ENCODE results near the gene HABP4. TPM values are rescaled to one million over a fixed set of nuclear protein-coding genes. Genes with fewer than 3 reads are reported as not detected.

HABP4 gene, protein sequence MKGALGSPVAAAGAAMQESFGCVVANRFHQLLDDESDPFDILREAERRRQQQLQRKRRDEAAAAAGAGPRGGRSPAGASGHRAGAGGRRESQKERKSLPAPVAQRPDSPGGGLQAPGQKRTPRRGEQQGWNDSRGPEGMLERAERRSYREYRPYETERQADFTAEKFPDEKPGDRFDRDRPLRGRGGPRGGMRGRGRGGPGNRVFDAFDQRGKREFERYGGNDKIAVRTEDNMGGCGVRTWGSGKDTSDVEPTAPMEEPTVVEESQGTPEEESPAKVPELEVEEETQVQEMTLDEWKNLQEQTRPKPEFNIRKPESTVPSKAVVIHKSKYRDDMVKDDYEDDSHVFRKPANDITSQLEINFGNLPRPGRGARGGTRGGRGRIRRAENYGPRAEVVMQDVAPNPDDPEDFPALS
- total RNA-seq, result 13.9 TPM

DNA sequence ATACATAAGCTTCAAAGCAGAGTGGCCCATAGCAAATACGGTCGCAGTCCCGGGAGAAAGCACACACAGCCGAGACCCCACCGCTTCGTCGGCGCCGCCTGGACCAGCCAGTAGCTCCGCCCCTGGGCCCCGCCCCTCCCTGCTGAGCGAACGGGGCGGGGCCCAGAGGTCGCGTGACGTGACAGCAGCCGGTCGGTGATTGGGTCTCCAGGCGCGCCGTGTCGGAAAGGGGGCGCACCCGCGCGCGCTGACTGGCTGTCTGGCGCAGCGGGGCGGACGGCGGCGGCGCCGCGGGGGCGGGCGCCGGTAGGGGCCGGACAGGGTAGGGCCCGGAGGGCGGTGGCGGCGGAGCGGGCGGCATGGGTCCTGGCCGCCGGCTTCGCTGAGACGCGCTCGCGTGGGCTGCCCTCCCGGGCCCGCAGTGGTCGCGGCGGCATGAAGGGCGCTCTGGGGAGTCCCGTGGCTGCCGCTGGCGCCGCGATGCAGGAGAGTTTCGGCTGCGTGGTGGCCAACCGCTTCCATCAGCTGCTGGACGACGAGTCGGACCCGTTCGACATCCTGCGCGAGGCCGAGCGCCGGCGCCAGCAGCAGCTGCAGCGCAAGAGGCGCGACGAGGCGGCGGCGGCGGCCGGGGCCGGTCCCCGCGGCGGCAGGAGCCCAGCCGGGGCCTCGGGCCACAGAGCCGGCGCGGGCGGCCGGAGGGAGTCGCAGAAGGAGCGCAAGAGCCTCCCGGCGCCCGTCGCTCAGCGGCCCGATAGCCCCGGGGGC lies at the start of gene HABP4:
TSS of gene HABP4 (plus strand) at position 325 of the 768 bp plus-strand sequence. CDS start at position 436, 111 bp downstream.
- FAIRE-seq (no peak), DNase-seq (ENCODE audit: low spot score in 2 of 2) (peak; percentile 97 to 99)

DNA sequence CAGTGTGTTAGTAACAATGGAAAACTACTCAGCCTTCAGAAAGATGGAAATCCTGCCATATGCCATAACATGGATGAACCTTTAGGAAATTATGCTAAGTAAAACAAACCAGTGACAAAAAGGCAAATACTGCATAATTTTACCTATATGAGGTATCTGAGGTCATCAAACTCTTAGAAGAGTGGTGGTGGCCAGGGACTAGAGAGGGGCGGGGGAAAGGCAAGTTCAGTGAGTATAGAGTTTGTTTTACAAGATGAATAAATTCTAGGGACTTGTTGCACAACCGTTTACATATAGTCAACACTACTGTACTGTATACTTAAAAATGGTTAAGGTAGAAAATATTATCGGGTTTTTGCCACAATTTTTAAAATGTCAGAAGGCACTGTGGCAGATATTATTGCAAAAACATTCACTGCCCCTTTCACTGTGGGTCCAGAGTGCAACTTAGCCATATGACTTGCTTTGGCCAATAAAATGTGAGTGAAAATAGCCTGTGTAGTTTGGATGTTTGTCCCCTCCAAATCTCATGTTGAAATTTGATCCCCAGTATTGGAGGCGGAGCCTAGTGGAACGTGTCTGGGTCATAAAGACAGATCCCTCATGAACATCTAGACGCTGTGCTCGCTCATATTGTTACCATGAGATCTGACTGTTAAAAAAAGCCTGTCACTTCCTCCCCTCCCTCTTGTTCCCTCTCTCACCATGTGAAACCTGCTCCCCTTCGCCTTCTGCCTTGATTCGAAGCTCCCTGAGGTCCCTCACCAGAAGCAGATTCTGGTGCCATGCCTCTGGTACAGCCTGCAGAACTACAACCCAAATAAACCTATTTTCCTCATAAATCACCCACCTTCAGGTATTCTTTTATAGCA lies 41.3 kb upstream of the HABP4 start:
- no peak for FAIRE-seq

DNA sequence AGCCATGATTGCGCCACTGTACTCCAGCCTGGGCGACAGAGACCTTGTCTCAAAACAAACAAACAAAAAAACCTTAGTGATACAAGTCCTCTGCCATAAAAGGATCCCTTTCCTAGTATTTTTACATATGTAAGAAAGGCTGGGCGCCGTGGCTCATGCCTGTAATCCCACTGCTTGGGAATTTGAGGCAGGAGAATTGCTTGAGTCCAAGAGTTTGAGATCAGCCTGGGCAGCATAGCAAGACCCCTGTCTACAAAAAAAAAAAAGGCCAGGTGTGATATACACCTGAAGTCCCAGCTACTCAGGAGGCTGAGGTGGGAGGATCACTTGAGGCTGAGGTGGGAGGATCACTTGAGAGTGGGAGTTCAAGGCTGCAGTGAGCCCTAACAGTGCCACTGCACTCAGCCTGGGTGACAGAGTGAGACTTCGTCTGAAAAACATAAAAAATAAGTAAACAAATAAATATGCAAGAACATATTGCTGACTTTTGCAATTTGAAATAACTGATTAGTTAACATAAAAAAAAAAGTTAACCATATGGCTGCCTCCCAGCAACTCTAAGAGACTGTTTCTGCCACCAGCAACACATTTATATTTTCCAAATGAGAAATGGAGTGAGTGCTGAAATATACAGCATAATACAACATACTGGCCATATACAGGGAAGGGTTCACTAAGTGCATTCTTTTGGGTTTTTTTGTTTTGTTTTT lies 38.7 kb upstream of the HABP4 start:
- FAIRE-seq, result no peak
- DNase-seq (ENCODE audit: low spot score in 2 of 2), result no peak

More for the DNA sequence above, 41.3 kb upstream of the HABP4 start:
- DNase-seq (ENCODE audit: low spot score in 2 of 2), result no peak

DNA sequence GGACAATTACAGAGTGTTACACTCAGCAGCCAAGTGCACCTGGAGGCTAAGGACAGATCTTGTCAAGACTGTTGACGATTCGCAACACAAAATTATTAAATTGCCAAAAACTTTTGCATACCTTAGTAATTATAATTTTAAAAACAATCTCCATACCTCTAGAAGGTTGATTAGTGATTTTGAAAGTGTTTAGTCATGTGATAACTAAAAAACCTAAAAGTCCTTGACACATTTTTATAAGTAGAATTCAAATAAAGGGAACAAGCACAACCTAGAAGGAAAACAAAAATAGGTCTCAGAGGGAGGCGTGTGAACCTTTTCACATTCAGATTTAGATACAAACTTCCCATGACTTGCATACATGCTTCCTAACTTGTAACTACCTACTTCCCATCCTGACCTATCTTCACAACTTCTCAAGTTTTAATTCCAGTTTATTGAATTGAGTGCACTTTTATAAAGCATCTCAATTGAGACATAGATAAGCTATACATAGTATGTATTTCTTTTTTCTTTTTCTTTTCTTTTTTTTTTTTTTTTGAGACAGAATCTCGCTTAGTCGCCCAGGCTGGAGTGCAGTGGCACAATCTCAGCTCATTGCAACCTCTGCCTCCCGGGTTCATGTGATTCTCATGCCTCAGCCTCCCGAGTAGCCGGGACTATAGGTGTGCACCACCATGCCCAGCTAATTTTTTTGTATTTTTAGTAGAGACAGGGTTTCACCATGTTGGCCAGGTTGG lies 37.6 kb upstream of the HABP4 start:
- FAIRE-seq (no peak), DNase-seq (ENCODE audit: low spot score in 2 of 2) (no peak)

DNA sequence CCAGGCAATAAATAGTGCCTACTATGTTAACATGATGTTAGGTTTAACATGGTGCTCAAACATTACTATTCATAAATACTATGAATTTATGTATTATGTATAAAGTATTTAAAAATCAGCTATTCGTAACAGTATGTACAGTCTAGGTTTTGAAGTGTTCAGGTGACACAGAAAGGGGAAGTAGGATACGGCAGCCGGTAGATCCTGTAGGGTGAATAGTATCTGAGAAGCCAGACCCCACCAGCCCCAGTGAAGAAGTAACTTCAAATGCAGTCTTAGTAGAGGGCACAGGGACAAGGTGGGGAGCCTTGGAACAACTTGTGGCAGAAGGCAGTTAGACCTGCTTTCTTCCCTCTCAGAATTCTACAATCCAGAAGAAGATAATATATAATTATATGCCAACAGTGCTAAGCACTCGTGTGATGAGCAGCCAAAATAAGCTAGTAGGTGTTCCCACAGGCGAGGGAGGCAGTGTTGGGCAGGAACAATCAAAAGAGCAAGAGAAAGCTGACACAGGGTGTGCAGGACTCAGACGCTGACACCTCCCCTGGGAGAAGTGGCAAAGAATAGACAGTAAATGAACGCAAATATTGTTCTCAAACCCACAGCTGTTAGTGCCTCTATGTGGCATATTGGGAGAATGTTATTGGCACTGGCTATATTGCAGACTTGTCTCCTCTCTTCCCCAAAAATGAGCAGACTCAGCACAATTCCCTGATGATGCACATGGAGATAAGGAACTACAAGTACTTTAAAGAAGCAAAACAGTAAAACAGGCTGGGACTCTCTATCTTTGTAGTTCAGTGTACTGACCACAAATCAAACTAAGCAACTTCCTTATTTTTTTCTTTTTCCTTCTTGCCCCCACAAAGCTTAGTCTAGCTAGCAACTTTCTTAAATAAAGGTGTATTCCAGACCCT lies 36.4 kb upstream of the HABP4 start:
- DNase-seq (ENCODE audit: low spot score in 2 of 2), result no peak
- FAIRE-seq, result no peak

DNA sequence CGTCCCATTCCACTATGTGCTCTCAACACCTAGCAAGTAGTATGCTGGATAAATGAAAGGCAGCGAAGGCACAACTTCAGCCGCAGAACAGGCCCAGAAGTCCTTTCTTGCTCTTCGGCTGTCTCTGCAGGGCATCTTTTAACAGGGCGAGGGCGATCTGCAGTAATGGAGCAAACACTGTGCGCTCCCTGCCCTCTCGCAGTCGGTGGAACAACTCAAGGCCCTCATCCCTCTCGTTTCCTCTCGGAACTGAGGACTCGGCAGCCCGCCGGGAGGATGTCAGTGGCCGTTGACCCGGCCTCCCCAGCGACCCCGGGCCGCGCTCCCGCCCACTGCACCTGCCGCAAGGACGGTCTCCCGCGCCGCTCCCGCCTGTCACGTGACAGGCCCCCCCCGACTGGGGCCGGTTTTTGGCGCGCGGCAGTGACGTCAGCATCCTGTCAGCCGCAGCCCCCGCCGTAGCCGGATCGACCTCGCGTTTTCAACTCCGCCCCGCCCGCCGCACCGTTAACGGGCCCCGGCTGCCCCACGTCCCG lies 32.9 kb upstream of the HABP4 start:
- no peak for FAIRE-seq
- peak; percentile 86 to 89 for DNase-seq (ENCODE audit: low spot score in 2 of 2)

DNA sequence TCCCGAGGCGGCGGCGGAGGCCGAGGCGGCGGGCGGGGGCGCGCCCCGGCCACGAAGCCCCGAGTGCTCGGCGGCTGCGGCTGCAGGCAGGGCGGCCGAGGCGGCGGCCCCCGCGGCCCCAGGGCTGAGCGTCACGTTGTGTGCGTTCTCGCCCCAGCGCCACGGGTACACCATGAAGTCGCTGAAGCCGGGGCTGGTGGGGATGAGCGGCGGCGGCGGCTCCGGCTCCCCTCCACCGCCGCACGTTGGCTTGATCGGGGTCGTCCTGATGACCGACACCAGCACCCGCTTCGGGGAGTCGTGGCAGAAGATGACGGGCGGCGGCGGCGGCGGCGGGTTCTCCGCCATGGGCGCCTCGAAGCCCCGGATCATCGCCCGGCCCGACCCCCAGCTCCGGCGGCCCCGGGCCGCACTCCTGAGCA lies 32.3 kb upstream of the HABP4 start:
- DNase-seq (ENCODE audit: low spot score in 2 of 2) (no peak), FAIRE-seq (no peak)

DNA sequence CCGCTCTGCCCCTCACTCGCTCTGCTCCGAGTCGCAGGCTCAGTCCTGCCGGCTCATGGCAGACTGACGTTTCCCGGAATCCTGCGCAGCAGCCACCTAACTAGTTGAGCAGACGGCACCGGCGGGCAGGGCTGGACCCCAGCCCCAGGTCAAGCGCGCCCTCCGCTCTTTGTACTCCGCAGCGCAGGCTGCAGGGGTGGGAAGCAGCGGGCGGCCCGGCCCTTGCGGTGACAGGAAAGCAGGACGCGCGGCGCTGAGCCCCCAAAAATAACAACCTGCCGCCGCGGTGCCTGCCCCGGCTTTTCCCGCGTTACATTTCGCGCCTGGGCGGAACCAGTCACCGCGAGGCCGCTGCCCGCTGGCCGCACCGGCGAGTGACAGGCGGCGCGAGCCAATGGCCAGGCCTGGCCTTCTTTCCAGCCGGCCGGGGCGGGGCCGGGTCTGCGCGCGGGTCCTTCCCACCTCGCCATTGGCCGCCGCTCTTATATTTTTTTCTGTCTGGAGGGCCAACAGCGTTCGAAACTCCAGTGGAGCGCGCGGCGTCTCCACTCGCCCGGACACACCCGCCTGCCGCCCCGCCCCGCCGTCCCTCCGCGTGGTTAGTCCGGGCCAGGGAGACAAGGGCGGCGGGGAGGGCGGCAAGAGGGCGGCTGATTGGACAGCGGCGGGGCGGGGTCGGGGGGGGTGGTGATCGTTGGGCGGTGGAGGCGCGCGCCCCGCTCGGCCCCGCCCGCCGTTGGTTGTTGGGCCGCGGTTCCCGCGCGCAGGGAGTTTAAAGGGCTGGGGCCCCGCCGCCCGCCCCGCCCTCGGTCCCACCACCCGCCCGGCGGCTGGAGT lies 31.7 kb upstream of the HABP4 start, which contains the start of gene ZNF367:
TSS of gene ZNF367 (minus strand) at position 288 of the 837 bp plus-strand sequence. CDS start 338 bp downstream, outside the sequence.
- FAIRE-seq (no peak), DNase-seq (ENCODE audit: low spot score in 2 of 2) (peak; percentile 95 to 97)

DNA sequence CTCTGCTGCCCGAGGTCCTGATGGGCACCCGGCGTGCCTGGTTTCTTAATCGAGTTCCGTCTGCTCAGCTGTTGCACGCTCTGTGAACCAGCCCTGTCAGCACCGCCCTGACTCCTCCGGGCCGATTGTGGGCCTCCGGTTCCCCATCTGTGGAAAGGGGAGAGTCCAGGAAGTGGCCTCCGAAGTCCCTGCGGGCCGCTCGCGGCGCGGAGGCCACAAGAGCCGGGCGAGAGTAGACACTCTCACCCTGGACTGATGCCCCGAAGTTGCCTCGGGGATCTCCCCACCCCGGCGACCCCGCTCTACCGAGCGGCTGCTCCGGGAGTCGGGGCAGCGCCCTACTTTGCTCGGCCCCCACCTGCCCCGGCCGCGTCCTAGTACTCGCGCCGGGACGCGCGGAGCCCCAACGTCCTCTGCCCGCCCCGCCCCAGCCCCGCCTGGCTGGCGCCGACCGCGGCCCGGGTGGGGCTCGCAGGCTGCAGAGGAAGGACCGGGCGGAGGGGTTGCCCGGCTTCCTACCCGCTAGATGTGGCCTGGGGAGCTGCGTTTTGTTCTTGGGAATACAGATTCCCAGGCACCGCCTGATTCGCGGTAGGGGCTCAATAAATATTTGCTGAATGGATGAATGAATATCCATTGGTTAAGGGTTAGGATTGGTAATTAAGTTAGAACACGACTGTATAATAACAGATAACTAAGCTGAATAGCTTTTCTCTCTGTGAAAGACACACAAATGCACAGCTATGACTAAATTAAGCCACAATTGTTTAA lies 30.9 kb upstream of the HABP4 start:
- DNase-seq (ENCODE audit: low spot score in 2 of 2) (peak in 1 of 2 donors; percentile 58), FAIRE-seq (no peak)

DNA sequence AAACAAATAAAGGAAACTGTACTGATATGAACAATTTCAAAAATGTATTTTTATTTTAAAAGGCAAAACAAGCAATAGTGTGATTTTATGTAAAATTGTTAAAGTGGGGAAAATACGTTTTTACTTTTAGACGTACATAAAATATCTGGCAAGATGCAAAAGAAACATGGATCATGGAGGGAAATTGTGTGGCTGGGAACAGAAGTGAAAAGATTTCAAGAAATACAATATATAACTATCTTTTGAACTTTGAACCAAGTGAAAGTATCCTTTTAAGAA lies 30.3 kb upstream of the HABP4 start:
- DNase-seq (ENCODE audit: low spot score in 2 of 2) (no peak), FAIRE-seq (no peak)

DNA sequence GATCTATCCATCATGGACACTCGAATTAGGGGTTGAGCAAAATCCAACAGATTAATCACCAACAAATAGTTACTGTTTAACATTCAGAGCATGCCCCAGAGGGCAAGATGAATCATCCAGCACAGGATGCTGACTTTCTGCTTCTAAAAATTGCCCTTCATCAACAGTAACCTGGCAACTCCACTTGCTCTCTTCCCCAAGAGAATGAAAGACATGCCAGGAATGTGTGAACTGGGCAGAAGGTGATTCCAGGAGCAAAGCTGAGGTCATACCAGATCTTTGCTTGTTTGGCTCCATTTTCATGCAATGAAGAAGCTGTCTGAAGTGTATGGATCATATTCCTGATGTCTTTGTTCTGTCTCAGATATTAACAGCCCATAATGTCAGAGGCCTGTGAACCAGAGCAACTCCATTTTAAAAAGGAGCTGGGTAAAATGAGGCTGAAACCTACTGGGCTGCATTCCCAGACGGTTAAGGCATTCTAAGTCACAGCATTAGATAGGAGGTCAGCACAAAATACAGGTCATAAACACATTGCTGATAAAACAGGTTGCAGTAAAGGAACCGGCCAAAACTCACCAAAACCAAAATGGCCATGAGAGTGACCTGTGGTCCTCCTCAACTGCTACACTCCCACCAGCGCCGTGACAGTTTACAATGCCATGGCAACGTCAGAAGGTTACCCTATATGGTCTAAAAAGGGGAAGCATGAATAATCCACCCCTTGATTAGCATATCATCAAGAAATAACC lies 29.3 kb upstream of the HABP4 start:
- no peak for FAIRE-seq
- peak in 1 of 2 donors; percentile 44 for DNase-seq (ENCODE audit: low spot score in 2 of 2)

DNA sequence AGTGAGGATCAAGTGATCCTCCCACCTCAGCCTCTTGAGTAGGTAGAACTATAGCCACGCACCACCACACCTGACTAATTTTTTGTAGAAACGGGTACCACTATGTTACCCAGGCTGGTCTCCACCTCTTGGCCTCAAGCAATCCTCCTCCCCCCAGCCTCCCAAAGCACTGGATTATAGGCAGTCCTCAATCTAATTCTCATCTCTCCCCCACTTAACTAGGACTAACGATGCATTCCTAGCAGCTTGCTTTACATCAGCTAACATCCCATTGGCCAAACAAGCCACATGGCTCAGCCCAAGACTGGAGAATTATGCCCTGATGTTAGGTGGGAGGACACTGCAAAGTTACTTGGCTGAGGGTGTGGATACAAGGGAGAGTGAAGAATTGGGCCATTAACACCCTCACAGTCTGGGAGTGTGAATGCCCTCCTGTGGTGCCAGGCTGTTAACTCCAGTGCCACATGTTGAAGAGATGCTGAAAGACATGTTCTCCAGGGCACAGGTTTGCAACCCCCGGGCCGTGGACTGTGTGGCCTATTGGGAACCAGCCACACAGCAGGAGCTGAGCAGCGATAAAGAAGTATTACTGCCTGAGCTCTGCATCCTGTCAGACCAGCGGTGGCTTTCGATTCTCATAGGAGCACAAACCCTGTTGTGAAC lies 26.5 kb upstream of the HABP4 start:
- no peak for DNase-seq (ENCODE audit: low spot score in 2 of 2)
- no peak for FAIRE-seq

DNA sequence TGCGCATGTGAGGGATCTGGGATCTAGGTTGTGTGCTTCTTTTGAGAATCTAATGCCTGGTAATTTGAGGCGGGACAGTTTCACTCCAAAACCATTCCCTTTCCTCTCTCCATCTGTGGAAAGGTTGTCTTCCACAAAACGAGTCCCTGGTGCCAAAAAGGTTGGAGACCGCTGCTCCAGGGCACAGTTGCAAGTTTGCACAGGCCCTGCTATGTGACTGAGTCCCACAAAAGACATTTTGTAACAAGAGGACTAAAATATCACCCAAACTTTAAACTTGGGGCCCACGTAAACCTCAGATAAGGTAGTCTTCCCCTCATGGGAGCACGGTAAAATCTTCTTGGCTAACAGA lies 26.0 kb upstream of the HABP4 start:
- FAIRE-seq (no peak), DNase-seq (ENCODE audit: low spot score in 2 of 2) (no peak)

DNA sequence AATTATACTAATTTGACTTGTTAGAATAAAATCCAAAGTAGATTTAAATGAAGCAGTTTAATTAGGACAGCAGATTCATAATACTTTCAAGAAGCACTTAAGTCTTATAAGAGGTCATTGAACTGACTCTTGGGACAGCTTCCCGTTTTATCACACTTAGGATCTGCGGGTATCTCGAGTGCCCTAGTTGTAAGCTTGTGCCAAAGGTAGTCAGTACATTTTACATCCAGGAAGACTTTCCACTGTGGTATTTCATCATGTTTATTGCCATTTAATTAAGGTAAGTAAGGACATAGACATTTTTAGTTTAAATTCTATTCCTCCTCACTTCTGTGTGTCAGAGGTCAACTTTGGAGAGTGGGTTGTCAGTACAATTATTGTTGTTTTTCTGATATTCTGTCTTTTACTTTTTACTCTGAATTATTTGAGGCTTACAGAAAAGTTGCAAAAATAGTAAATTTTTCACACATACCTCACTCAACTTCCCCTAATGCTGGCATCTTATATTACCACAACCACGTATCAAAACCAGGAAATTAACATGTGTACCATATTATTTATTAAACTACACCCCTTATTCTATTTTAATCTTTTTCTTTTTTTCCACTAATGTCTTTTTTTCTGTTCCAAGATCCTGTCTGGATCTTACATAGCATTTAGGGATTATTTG lies 24.3 kb upstream of the HABP4 start:
- DNase-seq (ENCODE audit: low spot score in 2 of 2) (no peak), FAIRE-seq (no peak)

DNA sequence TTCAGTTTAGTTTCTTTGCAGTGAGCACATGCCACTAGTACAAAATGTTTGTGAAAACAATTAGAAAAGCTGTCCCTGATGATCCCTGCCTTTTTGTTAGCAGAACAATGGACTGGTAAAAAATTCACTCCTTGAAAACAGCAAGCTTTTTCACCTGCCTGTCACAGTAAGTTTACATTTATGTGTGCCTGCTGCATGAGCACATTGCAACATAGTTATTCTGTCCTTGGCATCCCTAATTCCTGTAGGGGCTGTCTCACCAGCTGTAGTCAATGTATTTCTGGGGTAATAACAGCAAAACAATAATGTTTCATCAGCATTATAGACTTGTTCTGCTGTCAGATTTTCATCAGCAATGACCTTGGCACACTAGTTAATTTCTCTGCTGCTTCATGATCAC lies 20.2 kb upstream of the HABP4 start:
- FAIRE-seq, result no peak
- no peak for DNase-seq (ENCODE audit: low spot score in 2 of 2)

Data from frontal cortex (tissue), 4 donors.